ENCODE measurements around the gene XRCC4.

Gene XRCC4

DNA sequence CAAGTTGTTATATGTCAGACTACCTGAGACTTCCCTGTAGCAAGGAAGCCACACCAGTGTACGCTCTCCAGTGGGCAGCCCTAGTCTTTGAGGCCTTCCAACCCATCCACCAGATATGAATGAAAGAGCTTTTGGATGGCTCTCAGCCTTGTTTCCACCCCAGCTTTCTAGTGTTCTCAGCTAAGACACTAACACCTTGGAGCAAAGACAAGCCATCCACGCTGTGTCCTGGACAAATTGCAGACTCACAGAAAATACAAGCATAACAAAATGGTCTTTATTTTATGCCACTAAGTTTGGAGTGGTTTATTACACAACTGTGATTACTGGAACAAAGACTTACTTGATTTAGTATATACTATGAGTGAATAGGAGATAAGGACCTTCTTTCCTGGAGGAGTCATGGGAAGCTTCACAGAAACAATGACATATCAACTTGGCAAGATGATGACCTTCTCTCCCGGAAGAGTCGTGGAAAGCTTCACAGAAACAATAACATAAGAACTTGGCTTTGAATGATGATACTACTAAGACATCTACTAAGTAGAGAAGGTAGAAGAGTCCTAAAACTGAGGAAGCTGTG lies 260.2 kb downstream of the XRCC4 start:
- H2AK5ac ChIP-seq (ENCODE audit: low read length) = no peak overlapping the region
- H3K4ac ChIP-seq (ENCODE audit: low read depth, low read length) = no peak overlapping the region

DNA sequence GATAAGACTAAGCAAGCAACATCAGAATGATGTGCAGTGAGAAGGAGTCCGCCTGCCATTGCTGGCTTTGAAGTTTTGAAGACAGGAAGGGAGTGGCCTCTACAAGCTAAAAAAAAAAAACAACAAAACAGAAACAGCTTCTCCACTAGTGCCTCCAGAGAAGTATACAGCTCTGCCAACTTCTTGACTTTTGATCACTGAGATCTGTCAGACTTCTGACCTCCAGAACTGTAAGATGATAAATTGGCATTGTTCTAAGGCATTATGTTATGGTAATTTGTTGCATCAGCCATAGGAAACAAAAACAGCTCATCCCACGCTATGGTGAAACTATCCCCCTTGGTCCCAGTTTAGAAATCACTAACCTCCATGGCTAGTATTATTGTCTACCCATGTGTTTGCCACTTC lies 263.2 kb downstream of the XRCC4 start:
- no peak overlapping the region for H2BK120ac ChIP-seq (ENCODE audit: low read depth, low read length)
- H2BK5ac ChIP-seq (ENCODE audit: low read length) = no peak overlapping the region
- H2AK5ac ChIP-seq (ENCODE audit: low read length) = no peak overlapping the region
- H3K4me3 ChIP-seq (ENCODE audit: low read length) = no peak overlapping the region
- H3K36me3 ChIP-seq (ENCODE audit: control insufficient read depth, insufficient read depth, low read length) = no peaks in the 10 kb centered on the region
- H3K79me2 ChIP-seq (ENCODE audit: control insufficient read depth, insufficient read depth, low read length) = no peaks in the 10 kb centered on the region
- no peak overlapping the region for H3K27ac ChIP-seq (ENCODE audit: low read depth, low read length)
- H4K8ac ChIP-seq (ENCODE audit: low read depth, low read length) = no peak overlapping the region
- H2BK15ac ChIP-seq (replicated peaks; ENCODE audit: low read depth) = no peak overlapping the region
- no CpG with 5 or more reads among the region's 2 CpGs for whole genome bisulfite sequencing (ENCODE audit: extremely low coverage, insufficient coverage, low lambda C conversion rate)
- no peak overlapping the region for H3K4me2 ChIP-seq (ENCODE audit: low read length)
- no peak overlapping the region for H4K5ac ChIP-seq (ENCODE audit: low read length)
- H3K4ac ChIP-seq (ENCODE audit: low read depth, low read length) = no peak overlapping the region
- no peak overlapping the region for H3K18ac ChIP-seq (ENCODE audit: low read length)
- DNase-seq = no peak
- no peaks in the 10 kb centered on the region for H3K4me1 ChIP-seq (ENCODE audit: control insufficient read depth, low read depth, low read length)
- H3K23ac ChIP-seq (ENCODE audit: low read length) = no peak overlapping the region
- no peaks in the 10 kb centered on the region for H3K79me1 ChIP-seq (ENCODE audit: low read length)
- no peak overlapping the region for H3K56ac ChIP-seq (ENCODE audit: low read length)
- no peaks in the 10 kb centered on the region for H3K27me3 ChIP-seq (ENCODE audit: insufficient read depth, low read length, poor library complexity)
- H3K9ac ChIP-seq (ENCODE audit: low read length) = no peak overlapping the region

More for the DNA sequence above, 260.2 kb downstream of the XRCC4 start:
- Histone ChIP-seq H2BK15ac (replicated peaks; ENCODE audit: low read depth) (no peak overlapping the region), H3K9ac (ENCODE audit: low read length) (no peak overlapping the region), H3K4me1 (ENCODE audit: control insufficient read depth, low read depth, low read length) (no peaks in the 10 kb centered on the region), H2BK5ac (ENCODE audit: low read length) (no peak overlapping the region), H3K27ac (ENCODE audit: low read depth, low read length) (no peak overlapping the region), H3K27me3 (ENCODE audit: insufficient read depth, low read length, poor library complexity) (no peaks in the 10 kb centered on the region), H4K8ac (ENCODE audit: low read depth, low read length) (no peak overlapping the region), H3K79me1 (ENCODE audit: low read length) (no peaks in the 10 kb centered on the region), H4K5ac (ENCODE audit: low read length) (no peak overlapping the region), H3K79me2 (ENCODE audit: control insufficient read depth, insufficient read depth, low read length) (no peaks in the 10 kb centered on the region), H3K56ac (ENCODE audit: low read length) (no peak overlapping the region), H3K23ac (ENCODE audit: low read length) (no peak overlapping the region), H3K18ac (ENCODE audit: low read length) (no peak overlapping the region), H3K4me2 (ENCODE audit: low read length) (no peak overlapping the region), H3K4me3 (ENCODE audit: low read length) (no peak overlapping the region), H2BK120ac (ENCODE audit: low read depth, low read length) (no peak overlapping the region), H3K36me3 (ENCODE audit: control insufficient read depth, insufficient read depth, low read length) (no peaks in the 10 kb centered on the region)
- DNase-seq = no peak
- WGBS (ENCODE audit: extremely low coverage, insufficient coverage, low lambda C conversion rate) = no CpG with 5 or more reads among the region's 4 CpGs

DNA sequence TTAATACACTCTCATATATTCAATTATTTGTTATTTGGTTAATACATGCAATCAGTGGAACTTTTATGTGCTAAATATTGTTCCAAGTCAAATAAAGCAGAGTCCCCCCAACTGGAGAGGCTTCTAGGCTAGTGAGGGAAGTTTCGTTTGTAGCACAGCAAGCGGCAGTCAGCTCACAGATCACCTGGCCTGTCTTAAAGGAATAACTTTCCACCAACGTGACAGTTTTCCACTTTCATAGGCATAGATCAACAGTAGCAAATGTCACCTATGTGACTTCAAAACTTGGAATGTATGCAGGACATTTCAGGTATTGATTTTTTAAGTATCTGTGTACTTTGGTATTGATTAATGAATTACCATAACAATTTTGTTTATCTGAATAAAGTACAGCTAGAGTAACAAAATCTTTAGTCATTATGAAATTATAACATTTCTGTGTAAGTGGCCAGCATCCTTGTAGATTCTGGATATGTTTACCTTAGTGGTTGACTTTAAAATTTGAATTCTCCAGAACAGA lies 264.5 kb downstream of the XRCC4 start:
- no peak overlapping the region for H2AK5ac ChIP-seq (ENCODE audit: low read length)

GRCh38 chr5:83342465-83342864 lies 265.1 kb downstream of the XRCC4 start:
- WGBS (ENCODE audit: extremely low coverage, insufficient coverage, low lambda C conversion rate) = no CpG with 5 or more reads among the region's 2 CpGs
- H3K4me3 ChIP-seq (ENCODE audit: low read length) = no peak overlapping the region
- no peak for DNase-seq

More for the DNA sequence above, 264.5 kb downstream of the XRCC4 start:
- Histone ChIP-seq H3K27me3 (ENCODE audit: insufficient read depth, low read length, poor library complexity) (no peaks in the 10 kb centered on the region), H3K4me1 (ENCODE audit: control insufficient read depth, low read depth, low read length) (no peaks in the 10 kb centered on the region), H2BK5ac (ENCODE audit: low read length) (no peak overlapping the region), H3K23ac (ENCODE audit: low read length) (no peak overlapping the region), H3K18ac (ENCODE audit: low read length) (no peak overlapping the region), H2BK120ac (ENCODE audit: low read depth, low read length) (no peak overlapping the region), H4K8ac (ENCODE audit: low read depth, low read length) (no peak overlapping the region), H3K9ac (ENCODE audit: low read length) (no peak overlapping the region), H3K79me2 (ENCODE audit: control insufficient read depth, insufficient read depth, low read length) (no peaks in the 10 kb centered on the region), H3K79me1 (ENCODE audit: low read length) (no peaks in the 10 kb centered on the region), H3K4me2 (ENCODE audit: low read length) (no peak overlapping the region), H3K36me3 (ENCODE audit: control insufficient read depth, insufficient read depth, low read length) (no peaks in the 10 kb centered on the region), H2BK15ac (replicated peaks; ENCODE audit: low read depth) (no peak overlapping the region), H3K4ac (ENCODE audit: low read depth, low read length) (no peak overlapping the region), H3K27ac (ENCODE audit: low read depth, low read length) (no peak overlapping the region), H3K4me3 (ENCODE audit: low read length) (no peak overlapping the region), H3K56ac (ENCODE audit: low read length) (no peak overlapping the region), H4K5ac (ENCODE audit: low read length) (no peak overlapping the region)
- no CpG with 5 or more reads among the region's 3 CpGs for WGBS (ENCODE audit: extremely low coverage, insufficient coverage, low lambda C conversion rate)
- no peak for DNase-seq

GRCh38 chr5:83343299-83343698 lies 266.0 kb downstream of the XRCC4 start:
- H4K5ac ChIP-seq (ENCODE audit: low read length) = no peak overlapping the region
- H2AK5ac ChIP-seq (ENCODE audit: low read length) = no peak overlapping the region
- no peak overlapping the region for H3K4ac ChIP-seq (ENCODE audit: low read depth, low read length)
- H3K27me3 ChIP-seq (ENCODE audit: insufficient read depth, low read length, poor library complexity) = no peaks in the 10 kb centered on the region
- DNase-seq = no peak
- H3K36me3 ChIP-seq (ENCODE audit: control insufficient read depth, insufficient read depth, low read length) = no peaks in the 10 kb centered on the region
- no peak overlapping the region for H3K4me2 ChIP-seq (ENCODE audit: low read length)
- H2BK5ac ChIP-seq (ENCODE audit: low read length) = no peak overlapping the region
- no peaks in the 10 kb centered on the region for H3K4me1 ChIP-seq (ENCODE audit: control insufficient read depth, low read depth, low read length)
- no peak overlapping the region for H2BK15ac ChIP-seq (replicated peaks; ENCODE audit: low read depth)
- H3K79me1 ChIP-seq (ENCODE audit: low read length) = no peaks in the 10 kb centered on the region
- H3K4me3 ChIP-seq (ENCODE audit: low read length) = no peak overlapping the region
- no peak overlapping the region for H4K8ac ChIP-seq (ENCODE audit: low read depth, low read length)
- no CpG with 5 or more reads among the region's 2 CpGs for WGBS (ENCODE audit: extremely low coverage, insufficient coverage, low lambda C conversion rate)
- H3K27ac ChIP-seq (ENCODE audit: low read depth, low read length) = no peak overlapping the region
- no peak overlapping the region for H3K56ac ChIP-seq (ENCODE audit: low read length)
- no peak overlapping the region for H3K9ac ChIP-seq (ENCODE audit: low read length)
- H3K18ac ChIP-seq (ENCODE audit: low read length) = no peak overlapping the region
- no peak overlapping the region for H3K23ac ChIP-seq (ENCODE audit: low read length)
- no peak overlapping the region for H2BK120ac ChIP-seq (ENCODE audit: low read depth, low read length)
- H3K79me2 ChIP-seq (ENCODE audit: control insufficient read depth, insufficient read depth, low read length) = no peaks in the 10 kb centered on the region

More at GRCh38 chr5:83342465-83342864, 265.1 kb downstream of the XRCC4 start:
- H2BK5ac ChIP-seq (ENCODE audit: low read length) = no peak overlapping the region
- H3K79me1 ChIP-seq (ENCODE audit: low read length) = no peaks in the 10 kb centered on the region
- no peak overlapping the region for H4K5ac ChIP-seq (ENCODE audit: low read length)
- H3K56ac ChIP-seq (ENCODE audit: low read length) = no peak overlapping the region
- no peaks in the 10 kb centered on the region for H3K4me1 ChIP-seq (ENCODE audit: control insufficient read depth, low read depth, low read length)
- H3K27ac ChIP-seq (ENCODE audit: low read depth, low read length) = no peak overlapping the region
- H2BK120ac ChIP-seq (ENCODE audit: low read depth, low read length) = no peak overlapping the region
- H3K4me2 ChIP-seq (ENCODE audit: low read length) = no peak overlapping the region
- no peak overlapping the region for H2BK15ac ChIP-seq (replicated peaks; ENCODE audit: low read depth)
- no peak overlapping the region for H2AK5ac ChIP-seq (ENCODE audit: low read length)
- H3K4ac ChIP-seq (ENCODE audit: low read depth, low read length) = no peak overlapping the region
- no peaks in the 10 kb centered on the region for H3K79me2 ChIP-seq (ENCODE audit: control insufficient read depth, insufficient read depth, low read length)
- no peak overlapping the region for H3K23ac ChIP-seq (ENCODE audit: low read length)
- H3K36me3 ChIP-seq (ENCODE audit: control insufficient read depth, insufficient read depth, low read length) = no peaks in the 10 kb centered on the region
- H4K8ac ChIP-seq (ENCODE audit: low read depth, low read length) = no peak overlapping the region
- H3K18ac ChIP-seq (ENCODE audit: low read length) = no peak overlapping the region
- H3K27me3 ChIP-seq (ENCODE audit: insufficient read depth, low read length, poor library complexity) = no peaks in the 10 kb centered on the region
- no peak overlapping the region for H3K9ac ChIP-seq (ENCODE audit: low read length)

GRCh38 chr5:83345423-83345822 lies 268.1 kb downstream of the XRCC4 start:
- no peak overlapping the region for H3K4me2 ChIP-seq (ENCODE audit: low read length)
- H2AK5ac ChIP-seq (ENCODE audit: low read length) = no peak overlapping the region
- no peaks in the 10 kb centered on the region for H3K4me1 ChIP-seq (ENCODE audit: control insufficient read depth, low read depth, low read length)
- no peak overlapping the region for H3K56ac ChIP-seq (ENCODE audit: low read length)
- H2BK15ac ChIP-seq (replicated peaks; ENCODE audit: low read depth) = no peak overlapping the region
- H3K9ac ChIP-seq (ENCODE audit: low read length) = no peak overlapping the region
- H4K5ac ChIP-seq (ENCODE audit: low read length) = no peak overlapping the region
- H3K4ac ChIP-seq (ENCODE audit: low read depth, low read length) = no peak overlapping the region
- H2BK120ac ChIP-seq (ENCODE audit: low read depth, low read length) = no peak overlapping the region
- H2BK5ac ChIP-seq (ENCODE audit: low read length) = no peak overlapping the region
- no peaks in the 10 kb centered on the region for H3K79me2 ChIP-seq (ENCODE audit: control insufficient read depth, insufficient read depth, low read length)
- no peak overlapping the region for H3K4me3 ChIP-seq (ENCODE audit: low read length)
- H3K27ac ChIP-seq (ENCODE audit: low read depth, low read length) = no peak overlapping the region
- no peak overlapping the region for H4K8ac ChIP-seq (ENCODE audit: low read depth, low read length)
- no peaks in the 10 kb centered on the region for H3K79me1 ChIP-seq (ENCODE audit: low read length)
- no CpG with 5 or more reads among the region's 6 CpGs for WGBS (ENCODE audit: extremely low coverage, insufficient coverage, low lambda C conversion rate)
- no peaks in the 10 kb centered on the region for H3K36me3 ChIP-seq (ENCODE audit: control insufficient read depth, insufficient read depth, low read length)
- H3K18ac ChIP-seq (ENCODE audit: low read length) = no peak overlapping the region
- no peaks in the 10 kb centered on the region for H3K27me3 ChIP-seq (ENCODE audit: insufficient read depth, low read length, poor library complexity)
- no peak for DNase-seq
- no peak overlapping the region for H3K23ac ChIP-seq (ENCODE audit: low read length)
